Measurements from ENCODE around the gene TNK2. TPM values are rescaled to one million over a fixed set of nuclear protein-coding genes. Genes with fewer than 3 reads are reported as not detected.
A peak's percentile ranks its signal among the peaks of the same experiment; 100 is the strongest.
"Not testable (repeated sequence)": the region's sequence is repeated elsewhere in the genome, so short reads cannot be mapped to it uniquely, and the experiment has no call there.

The TNK2 gene
- total RNA-seq, 6 experiments from 2014 or later: 29.6 to 46.1 (median 35.1) TPM

GRCh38 chr3:195921334-195921791 is 13.0 kb upstream of the TNK2 start:
- Mint-ChIP-seq H3K4me3 (no peak overlapping the region), H3K27me3 (ENCODE audit: insufficient read depth) (peaks cover 15% of the 10 kb centered on the region), H3K9me3 (no peaks in the 10 kb centered on the region), H3K4me1 (ENCODE audit: low read depth) (peaks cover 8% of the 10 kb centered on the region; the same call in 1 of the 2 replicates), H3K27ac (no peak overlapping the region), H3K36me3 (ENCODE audit: low read depth) (no peaks in the 10 kb centered on the region)
- DNase-seq: no peak
- TF ChIP-seq CTCF (IDR thresholded peaks at IDR 0.05): no peak

- H3K4me1 Mint-ChIP-seq (ENCODE audit: low read depth): peaks cover 20% of the 10 kb centered on the region
- no peaks in the 10 kb centered on the region for H3K36me3 Mint-ChIP-seq (ENCODE audit: low read depth)
- DNase-seq: no peak
- H3K27me3 Mint-ChIP-seq (ENCODE audit: insufficient read depth): peaks cover 15% of the 10 kb centered on the region
- H3K9me3 Mint-ChIP-seq: no peaks in the 10 kb centered on the region
- H3K27ac Mint-ChIP-seq: no peak overlapping the region
- TF ChIP-seq CTCF (IDR thresholded peaks at IDR 0.05): no peak
- H3K4me3 Mint-ChIP-seq: no peak overlapping the region
These were observed 9.8 kb upstream of the TNK2 start for GRCh38 chr3:195918176-195918575.

GRCh38 chr3:195916991-195917390 is 8.6 kb upstream of the TNK2 start:
- H3K4me1 Mint-ChIP-seq (ENCODE audit: low read depth): peaks cover 22% of the 10 kb centered on the region
- no peak for DNase-seq
- H3K9me3 Mint-ChIP-seq: no peaks in the 10 kb centered on the region
- H3K36me3 Mint-ChIP-seq (ENCODE audit: low read depth): no peaks in the 10 kb centered on the region
- no peak overlapping the region for H3K27ac Mint-ChIP-seq
- no peak overlapping the region for H3K4me3 Mint-ChIP-seq
- H3K27me3 Mint-ChIP-seq (ENCODE audit: insufficient read depth): peaks cover 15% of the 10 kb centered on the region
- TF ChIP-seq CTCF (IDR thresholded peaks at IDR 0.05): no peak

GRCh38 chr3:195916291-195916690 is 7.9 kb upstream of the TNK2 start:
- H3K9me3 Mint-ChIP-seq: no peaks in the 10 kb centered on the region
- no peaks in the 10 kb centered on the region for H3K36me3 Mint-ChIP-seq (ENCODE audit: low read depth)
- H3K27me3 Mint-ChIP-seq (ENCODE audit: insufficient read depth): peaks cover 15% of the 10 kb centered on the region
- no peak overlapping the region for H3K4me3 Mint-ChIP-seq
- H3K27ac Mint-ChIP-seq: no peak overlapping the region
- no peak for DNase-seq
- TF ChIP-seq CTCF (IDR thresholded peaks at IDR 0.05): no peak
- peaks cover 23% of the 10 kb centered on the region for H3K4me1 Mint-ChIP-seq (ENCODE audit: low read depth)

- peaks cover 22% of the 10 kb centered on the region for H3K4me1 Mint-ChIP-seq (ENCODE audit: low read depth)
- peak; percentile 97 for DNase-seq
- TF ChIP-seq CTCF (IDR thresholded peaks at IDR 0.05): peak; percentile 99
- H3K36me3 Mint-ChIP-seq (ENCODE audit: low read depth): no peaks in the 10 kb centered on the region
- H3K27ac Mint-ChIP-seq: peak overlapping the region; percentile 84
- no peaks in the 10 kb centered on the region for H3K9me3 Mint-ChIP-seq
- peak overlapping the region; percentile 82 for H3K4me3 Mint-ChIP-seq
- H3K27me3 Mint-ChIP-seq (ENCODE audit: insufficient read depth): peaks cover 15% of the 10 kb centered on the region
These were observed 6.5 kb upstream of the TNK2 start for GRCh38 chr3:195914648-195915473.

- not testable (repeated sequence) for H3K9me3 Mint-ChIP-seq; H3K36me3 Mint-ChIP-seq (ENCODE audit: low read depth); DNase-seq
- peaks cover 15% of the 10 kb centered on the region for H3K27me3 Mint-ChIP-seq (ENCODE audit: insufficient read depth)
- peaks cover 22% of the 10 kb centered on the region for H3K4me1 Mint-ChIP-seq (ENCODE audit: low read depth)
- peak overlapping the region; percentile 84 for H3K27ac Mint-ChIP-seq
- H3K4me3 Mint-ChIP-seq: peak overlapping the region; percentile 82
These were observed 5.8 kb upstream of the TNK2 start for GRCh38 chr3:195914146-195914545.
